DND-41 (cell line): ENCODE data around the gene SCAPER.

ENCODE experiments used
- EZH2 ChIP-seq: IDR thresholded peaks from 3 replicates; pipeline ENCODE4 v1.6.1; 2012; ENCODE audit warnings: borderline replicate concordance, low read depth, mild to moderate bottlenecking, moderate library complexity, low read length, inconsistent platforms; ENCODE audit not compliant: severe bottlenecking
- TF ChIP-seq, protein P1 (sequence below): IDR thresholded peaks from 2 replicates; pipeline ENCODE4 v1.5.1; 2012; ENCODE audit warnings: borderline replicate concordance, low read length, moderate library complexity, mild to moderate bottlenecking; ENCODE audit not compliant: poor library complexity, severe bottlenecking; ENCODE audit errors: extremely low read depth

DNA sequence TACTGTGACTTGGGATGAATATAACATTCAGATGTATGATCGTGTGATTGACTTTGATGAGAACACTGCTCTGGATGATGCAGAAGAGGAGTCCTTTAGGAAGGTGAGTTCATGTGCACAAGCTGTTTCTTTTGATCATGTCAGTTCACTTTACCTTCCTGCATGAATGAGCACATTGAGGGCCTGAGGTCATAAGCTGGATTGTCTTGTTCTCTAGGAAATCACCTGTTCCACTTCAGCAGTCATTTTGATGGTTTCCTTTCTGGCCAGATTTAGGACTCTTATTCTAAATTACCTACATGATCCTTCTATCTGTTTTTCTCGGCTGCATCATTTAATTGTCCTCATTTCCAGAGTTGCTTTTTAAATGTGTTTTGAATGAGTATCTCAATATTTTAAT lies 30.5 kb upstream of the SCAPER start:
- TF ChIP-seq, protein P1, sequence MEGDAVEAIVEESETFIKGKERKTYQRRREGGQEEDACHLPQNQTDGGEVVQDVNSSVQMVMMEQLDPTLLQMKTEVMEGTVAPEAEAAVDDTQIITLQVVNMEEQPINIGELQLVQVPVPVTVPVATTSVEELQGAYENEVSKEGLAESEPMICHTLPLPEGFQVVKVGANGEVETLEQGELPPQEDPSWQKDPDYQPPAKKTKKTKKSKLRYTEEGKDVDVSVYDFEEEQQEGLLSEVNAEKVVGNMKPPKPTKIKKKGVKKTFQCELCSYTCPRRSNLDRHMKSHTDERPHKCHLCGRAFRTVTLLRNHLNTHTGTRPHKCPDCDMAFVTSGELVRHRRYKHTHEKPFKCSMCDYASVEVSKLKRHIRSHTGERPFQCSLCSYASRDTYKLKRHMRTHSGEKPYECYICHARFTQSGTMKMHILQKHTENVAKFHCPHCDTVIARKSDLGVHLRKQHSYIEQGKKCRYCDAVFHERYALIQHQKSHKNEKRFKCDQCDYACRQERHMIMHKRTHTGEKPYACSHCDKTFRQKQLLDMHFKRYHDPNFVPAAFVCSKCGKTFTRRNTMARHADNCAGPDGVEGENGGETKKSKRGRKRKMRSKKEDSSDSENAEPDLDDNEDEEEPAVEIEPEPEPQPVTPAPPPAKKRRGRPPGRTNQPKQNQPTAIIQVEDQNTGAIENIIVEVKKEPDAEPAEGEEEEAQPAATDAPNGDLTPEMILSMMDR = no peak
- no peak for TF ChIP-seq EZH2
